Measurements from ENCODE around the gene C9orf78.

The C9orf78 gene

DNA sequence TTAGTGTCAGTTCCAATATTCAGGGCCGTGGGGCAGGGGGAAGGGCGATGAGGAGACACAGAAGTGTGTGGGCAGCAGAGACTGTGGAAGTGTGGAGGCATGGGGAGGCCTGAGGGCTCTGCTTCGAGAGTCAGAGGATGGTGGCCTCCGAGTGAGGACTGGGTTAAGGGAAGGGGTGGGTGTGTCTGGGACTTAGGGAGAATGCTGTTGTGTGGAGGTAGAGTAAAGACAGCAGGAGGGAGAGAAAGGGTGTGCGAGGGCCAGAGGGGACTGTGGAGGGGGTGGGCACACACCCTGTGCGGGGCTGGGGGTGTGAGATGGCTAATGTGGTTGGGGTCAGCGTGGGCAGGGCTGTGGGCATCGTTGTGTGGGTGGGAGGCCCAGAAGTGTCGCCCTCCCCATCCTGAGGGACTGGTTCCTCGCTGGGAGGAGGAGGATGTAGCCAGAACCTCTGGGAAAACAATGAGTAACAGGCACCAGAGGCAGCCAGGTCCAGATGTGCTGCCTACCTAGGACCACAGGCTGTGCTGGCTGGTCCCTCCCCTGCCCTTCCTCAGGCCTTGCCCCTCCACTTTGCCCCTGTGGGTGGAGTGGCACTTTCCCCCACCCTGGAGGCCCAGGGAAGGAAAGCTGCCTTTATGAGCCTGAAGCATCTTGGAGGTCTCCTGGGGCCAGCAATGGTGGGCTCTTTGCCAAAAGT lies 4.4 kb upstream of the C9orf78 start:
- DNase-seq: no peak

DNA sequence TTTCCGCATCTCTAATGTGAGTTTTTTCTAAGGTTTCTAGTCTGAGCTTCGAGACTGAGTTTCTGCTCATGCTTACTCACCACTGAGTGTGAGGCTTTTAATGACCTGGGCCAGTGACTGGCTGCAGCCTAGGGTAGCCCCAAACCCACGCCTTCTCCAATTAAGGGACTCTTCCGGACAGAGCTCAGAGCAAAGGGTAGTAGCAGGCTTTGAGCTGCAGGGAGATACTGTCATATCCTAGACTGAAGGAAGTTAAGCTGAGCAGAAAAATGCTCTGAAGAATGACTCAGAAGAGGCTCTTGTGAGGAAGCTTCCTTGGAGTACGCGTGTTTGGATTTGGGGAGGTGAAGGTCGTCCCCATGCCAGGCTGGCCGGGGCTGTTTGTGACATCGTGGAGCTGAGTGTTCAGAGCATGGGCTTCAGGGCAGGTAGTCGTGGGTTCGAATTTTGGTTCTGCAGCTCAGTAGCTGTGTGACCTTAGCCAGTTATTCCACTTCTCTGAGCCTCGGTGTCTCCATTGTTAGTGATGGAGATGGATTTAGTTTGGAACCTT lies 3.7 kb upstream of the C9orf78 start:
- peak; percentile 13 for DNase-seq

DNA sequence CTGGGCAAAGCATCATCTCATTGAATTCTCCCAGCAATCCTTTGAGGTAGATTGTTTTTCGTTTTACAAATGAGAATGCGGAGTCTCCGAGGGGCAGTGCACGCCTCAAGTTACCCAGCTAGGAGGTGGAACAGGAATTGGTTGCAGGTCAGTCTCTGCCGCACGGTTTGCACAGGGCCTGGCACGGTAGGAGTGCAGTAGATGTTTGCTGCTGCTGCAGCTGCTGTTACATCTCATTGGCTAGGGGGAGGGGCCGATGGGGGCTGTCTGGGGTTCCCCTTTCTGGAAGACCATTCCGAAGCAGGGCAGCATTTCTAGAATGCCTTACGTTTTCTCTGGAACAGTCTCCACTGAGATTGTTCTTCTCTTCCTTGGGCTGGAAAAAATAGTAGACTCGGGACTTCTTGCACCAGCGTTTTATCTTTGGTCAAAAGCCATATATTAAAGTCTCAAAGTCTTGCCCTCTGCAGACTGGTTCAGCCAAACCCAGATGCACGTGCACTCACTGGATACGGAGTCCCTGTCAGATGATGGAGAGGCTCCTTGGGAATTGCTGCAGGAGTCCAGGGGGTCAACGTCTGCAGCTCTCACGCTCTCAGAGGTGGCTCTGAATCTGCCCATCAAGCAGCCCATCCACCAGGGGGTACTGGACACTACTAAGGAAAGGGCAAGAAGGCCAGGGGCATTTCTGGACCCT lies 1.4 kb upstream of the C9orf78 start:
- peak; percentile 59 for DNase-seq

DNA sequence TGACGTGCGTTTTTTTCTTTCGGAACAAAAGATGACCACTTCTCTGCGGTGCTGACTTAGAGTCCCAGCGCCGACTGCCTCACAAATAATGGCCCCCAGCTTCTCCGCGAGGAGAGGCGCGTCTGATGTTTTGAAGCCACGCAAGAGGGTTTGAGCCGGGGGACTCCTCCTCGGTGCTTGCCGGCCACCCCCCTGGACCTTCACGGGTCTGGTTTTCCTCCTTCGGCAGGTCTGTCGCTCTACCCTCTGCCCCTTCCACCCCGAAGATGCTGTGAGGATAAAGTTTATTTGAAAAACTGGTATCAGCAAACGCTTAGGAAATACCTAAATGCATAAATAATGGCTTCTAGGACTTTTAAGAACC lies 767 bp upstream of the C9orf78 start:
- peak; percentile 26 for DNase-seq

DNA sequence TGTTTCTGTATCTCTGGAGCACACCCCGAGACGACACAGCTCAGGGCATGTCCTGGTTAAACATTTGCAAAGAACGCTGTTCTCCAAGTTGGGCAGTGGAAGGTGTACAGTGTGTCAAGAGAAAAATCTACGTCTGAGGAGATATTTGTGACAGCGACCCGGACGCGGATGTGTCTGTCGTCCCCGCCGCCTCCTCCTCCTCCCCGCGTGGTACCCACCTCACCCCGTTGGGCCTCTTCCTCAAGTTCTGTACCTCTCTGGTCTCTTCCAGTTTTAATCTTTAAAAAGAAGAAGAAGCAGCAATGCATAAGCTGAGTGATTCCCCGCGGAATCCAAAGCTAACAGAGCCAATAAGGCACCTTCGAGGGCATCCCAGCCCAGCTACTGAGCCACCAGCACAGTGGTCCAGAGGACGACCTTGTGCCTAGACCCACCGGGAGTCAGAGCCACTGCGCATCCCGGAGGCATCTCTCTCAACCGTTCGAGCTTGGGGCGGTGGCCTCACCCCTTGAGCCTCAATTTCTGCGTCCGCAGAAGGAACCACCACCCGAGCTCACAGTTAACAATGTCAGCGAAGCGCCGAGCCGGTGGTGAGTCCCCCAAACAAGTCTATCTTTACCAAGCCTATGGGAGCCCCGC lies 467 bp downstream of the C9orf78 start:
- peak; percentile 53 for DNase-seq

DNA sequence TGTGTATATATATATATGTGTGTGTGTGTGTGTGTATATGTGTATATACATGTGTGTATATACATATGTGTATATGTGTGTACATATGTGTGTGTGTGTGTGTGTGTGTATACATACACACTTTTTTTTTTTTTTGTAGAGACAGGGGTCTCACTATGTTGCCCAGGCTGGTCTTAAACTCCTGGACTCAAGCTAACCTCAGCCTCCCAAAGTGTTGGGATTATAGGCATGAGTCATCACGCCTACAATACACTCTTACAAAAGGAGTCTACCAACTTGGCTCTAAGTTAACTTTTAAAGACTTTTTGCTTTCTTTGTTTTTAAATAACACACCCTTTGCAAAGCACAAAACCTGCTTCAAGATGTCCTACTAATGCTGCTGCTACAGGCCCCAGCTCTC lies 2.1 kb downstream of the C9orf78 start:
- DNase-seq: no peak

DNA sequence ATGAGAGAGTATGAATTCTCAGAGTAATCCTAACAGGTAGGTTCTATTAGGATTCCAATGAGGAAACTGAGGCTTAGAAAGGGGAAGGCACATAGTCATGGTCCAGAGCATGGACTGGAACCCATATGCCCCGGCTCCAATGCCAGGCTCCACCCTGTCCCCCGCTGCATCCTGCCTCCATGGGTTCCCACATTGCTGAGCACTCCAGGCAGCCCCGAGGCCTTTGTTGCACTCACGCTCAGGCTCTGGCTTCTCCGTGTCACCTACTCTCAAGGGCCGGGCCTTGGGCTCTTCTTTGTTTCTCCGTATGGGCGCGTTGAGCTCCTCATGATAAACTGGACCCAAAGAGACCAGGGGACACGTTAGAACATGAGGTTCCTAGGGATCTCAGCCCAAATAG lies 6.1 kb downstream of the C9orf78 start:
- DNase-seq: no peak

DNA sequence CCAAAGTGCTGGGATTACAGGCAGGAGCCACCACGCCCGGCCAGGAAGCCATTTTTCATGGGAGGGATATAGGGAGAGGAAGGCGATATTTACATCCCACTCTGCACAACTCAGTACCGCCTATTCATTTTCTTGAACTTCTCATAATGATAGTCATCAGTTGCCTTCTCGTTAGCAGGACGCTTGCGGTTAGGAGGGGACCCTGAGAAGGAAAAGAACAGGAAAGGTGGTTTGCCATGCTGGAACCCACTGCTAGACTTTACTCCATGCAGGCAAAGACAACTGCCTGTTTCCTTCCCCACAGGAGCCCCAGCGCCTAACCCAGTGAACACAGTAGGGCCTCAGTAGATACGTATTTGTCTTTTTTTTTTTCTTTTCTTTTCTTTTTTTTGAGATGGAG lies 7.0 kb downstream of the C9orf78 start:
- DNase-seq: no peak

DNA sequence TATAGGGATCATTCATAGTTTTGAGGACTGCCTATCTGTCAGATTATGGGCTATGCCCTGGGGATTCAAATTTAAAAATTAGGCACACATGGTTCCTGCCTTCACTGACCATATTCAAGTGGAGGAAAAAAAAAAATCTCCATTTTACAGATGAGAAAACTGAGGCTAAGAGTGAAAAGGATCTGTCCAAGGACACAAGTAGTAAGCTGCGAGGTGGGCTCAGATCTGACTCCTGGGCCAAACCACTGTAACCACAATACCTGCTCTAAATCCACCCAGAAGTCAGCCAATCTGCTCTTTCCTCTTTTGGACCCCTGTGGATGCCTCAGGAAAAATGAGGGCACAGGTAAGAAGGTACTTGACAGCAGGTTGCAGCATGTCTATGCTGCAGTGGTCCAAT lies 8.3 kb downstream of the C9orf78 start:
- no peak for DNase-seq

DNA sequence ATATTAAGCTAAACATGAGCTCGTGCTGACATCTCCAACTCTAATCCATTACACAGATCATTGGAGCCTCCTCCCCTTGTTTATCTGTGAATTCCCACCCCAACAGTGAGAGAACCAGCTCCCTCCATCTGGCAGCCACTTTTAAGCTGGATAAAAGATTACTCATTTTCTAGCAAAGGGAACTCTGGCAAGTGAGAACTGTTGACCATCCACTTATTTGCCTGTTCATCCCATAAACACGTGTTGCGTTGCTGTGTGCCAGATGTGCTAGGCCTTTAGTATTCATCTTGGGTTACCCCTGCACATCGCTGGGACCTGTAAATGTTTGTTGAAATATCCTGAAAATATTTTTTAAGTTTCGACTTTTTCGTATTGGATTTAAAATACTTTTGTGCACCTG lies 8.7 kb downstream of the C9orf78 start:
- DNase-seq: no peak

DNA sequence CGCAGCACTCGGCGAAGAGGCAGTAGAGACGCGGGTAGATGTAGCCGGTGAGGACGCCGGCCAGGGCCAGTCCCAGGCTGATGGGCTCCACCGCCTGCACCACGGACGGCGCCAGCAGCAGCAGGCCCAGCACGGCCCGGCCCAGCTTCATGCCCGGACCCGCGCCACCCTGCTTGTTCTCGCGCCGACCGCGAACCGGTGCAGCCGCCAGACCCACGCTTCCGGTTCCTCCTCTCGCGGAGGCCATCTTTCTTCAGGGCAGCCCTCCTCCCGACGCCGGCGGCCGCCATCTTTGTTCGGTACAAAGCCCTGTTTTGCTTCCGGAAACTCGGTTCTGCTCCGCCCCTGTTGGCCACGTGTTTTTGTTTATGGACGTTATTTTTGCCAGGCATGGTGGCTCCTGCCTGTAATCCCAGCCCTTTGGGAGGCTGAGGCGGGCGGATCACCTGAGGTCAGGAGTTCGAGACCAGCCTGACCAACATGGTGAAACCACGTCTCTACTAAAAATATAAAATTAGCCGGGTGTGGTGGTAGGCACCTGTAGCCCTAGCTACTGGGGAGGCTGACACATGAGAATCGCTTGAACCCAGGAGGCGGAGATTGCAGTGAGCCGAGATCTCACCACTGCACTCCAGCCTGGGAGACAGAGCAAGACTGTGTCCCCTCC lies 11.0 kb downstream of the C9orf78 start, which contains the start of gene TOR1A:
Gene TOR1A, minus strand, starts transcription at position 202 of the 667 bp plus-strand sequence. Its CDS starts 51 bp downstream, at position 151.
- DNase-seq: peak; percentile 94

DNA sequence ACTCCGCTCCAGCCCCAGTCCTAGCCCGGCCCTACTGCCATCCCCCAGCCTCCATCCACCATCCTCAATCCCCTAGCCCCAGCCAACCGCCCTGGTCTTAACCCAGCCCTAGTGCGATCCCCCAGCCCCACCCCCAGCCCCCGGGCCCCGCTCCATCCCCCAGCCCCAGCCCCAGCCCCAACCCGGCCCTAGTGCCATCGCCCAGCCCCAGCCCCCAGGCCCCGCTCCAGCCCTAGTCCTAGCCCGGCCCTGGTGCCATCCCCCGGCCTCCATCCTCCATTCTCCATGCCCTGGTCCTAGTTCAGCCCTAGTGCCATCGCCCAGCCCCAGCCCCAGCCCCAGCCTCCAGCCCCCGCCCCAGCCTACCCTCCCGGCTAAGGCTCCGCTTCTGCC lies 11.5 kb downstream of the C9orf78 start:
- DNase-seq: no peak

DNA sequence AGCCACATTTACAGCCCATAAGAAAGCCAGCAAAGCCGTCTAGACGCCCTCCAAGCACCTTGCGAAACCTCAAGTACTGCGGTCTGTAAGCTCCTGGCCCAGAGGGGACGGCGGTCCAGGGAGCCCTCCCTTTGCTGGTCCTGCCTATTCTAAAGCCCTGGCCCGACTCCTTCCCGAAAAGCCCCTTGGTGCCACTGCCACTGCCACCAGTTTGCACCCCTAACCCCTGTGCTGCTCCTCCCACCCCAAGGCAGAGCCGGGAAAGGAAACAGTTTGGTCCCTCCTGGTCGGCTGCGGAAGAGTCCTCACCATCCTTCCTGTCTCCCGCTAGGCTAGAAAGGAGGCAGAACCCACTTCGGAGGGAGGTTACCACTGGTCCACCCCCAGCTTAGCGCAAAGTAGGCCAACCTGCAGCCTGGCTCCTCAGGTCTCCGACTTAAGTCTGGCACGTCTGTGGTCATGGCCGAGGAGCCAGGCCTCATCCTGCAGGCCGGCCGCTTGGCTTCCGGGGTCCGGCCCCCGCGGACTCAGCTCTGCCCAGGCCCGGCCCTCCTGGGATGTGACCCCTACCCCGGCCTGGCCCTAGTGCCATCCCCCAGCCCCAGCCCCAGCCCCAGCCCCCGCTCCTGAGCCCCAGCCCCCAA lies 12.1 kb downstream of the C9orf78 start:
- DNase-seq: peak; percentile 30

DNA sequence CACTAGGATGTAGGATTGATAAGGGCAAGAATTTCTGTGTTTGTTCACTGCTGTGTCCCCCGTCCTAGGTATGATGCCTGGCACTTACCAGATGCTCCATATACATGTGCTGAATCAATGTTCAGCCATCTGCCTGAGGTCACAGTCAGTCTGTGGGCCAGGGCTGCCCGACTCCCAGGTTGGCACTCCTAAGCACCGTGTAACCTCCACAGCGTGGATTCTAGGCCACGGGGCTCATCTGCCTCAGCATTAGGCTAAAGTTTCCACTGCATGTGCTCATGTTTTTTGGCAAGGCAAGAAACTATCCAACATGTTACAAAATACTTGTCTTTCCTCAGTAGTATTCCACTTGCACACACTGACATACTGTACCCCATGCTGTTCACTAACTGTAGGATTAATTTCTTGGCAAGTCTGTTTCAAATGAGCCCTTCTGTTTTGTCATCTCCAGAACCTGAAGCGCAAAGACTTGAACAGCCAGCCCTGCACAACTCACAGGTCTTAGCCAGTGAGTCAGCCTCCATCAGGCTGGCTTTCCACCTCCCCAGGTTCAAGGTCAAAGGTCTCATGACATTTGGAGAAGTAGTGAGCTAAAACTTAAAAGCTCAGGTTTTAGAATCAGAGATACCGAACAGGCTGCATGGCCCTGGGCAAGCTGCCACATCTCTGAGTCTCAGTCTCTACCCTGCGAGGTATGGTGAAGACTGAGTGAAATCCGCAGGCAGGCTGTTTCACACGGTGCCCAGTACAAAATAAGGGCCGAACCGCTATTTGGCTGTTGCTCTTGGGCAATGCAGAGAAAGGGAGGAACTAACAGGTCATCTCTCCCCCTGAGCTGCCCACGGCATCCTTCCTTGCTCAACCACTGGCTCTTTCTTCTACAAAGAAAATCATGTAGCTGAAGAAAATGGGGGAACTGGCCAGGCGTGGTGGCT lies 18.3 kb downstream of the C9orf78 start:
- no peak for DNase-seq

DNA sequence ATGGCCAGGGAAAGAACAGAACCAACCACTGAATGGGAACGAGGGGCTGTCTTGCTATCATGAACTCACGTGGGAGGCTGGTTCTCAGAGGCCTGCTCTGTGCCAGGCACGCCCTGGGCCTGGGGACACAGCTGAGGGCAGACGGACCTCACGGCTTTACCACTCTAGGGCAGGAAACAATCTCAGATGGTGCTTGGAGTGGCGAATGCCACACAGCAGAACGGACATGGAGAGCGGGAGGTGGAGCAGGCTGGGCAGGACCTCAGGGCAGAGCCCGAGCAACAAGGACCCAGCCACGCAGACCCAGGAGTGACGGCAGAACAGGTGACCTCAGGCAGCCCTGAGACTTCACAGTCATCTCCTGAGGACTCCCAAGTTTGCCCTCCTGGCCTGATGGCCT lies 19.8 kb downstream of the C9orf78 start:
- DNase-seq: no peak

DNA sequence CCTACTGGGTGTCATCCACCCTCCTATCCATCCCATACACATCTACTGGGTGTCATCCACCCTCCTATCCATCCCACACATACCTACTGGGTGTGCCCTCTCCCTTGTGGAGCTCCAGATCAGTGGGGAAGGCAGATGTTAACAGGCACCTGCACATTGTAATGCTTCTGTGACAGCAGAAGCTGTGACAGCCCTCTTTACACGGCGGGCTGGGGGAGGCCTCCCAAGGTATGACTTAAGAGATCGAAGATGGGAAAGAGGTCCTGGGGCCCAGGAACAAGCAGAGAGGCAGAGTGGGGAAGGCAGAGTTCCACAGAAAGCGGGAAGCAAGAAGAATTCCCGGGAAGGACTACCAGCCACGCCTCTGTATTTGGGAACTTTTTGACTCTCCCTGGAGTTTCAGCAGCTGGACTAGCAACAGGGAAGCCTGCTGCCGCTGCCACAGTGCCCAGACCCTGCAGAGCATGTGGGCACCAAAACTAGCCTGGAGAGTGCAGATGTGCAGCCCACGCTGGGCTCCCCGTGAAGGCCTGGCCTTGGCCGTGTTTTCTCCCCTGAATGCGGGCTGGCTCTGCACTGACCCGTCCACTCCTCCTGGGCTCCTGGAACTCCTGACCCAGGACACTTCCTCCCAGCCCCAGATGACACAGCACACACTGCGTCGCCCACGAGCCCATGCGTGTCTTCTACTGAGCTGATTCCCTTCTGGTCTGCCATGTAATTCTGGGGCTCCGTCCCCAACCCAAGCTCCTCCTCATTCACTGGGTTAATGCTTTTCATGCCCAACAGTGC lies 20.4 kb downstream of the C9orf78 start:
- no peak for DNase-seq

DNA sequence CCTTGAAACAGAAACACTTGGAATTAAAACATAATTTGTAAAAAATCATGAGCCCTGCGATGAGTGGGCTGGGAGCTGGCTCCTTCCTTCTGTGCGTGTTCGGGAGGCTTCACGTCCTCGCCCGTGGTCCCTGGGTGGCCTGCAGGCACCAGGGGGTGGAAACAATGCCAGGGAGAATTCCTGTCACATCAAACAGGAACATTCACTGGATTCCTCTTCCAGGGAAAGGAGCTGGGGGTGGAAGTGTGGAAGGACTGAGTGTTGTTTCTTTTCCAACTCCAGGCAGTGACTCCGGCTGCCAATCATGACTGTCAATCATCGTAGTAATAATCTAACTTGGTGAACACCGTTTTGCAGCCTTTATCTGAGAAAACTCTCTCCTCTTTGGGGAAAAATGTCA lies 21.4 kb downstream of the C9orf78 start:
- DNase-seq: no peak

DNA sequence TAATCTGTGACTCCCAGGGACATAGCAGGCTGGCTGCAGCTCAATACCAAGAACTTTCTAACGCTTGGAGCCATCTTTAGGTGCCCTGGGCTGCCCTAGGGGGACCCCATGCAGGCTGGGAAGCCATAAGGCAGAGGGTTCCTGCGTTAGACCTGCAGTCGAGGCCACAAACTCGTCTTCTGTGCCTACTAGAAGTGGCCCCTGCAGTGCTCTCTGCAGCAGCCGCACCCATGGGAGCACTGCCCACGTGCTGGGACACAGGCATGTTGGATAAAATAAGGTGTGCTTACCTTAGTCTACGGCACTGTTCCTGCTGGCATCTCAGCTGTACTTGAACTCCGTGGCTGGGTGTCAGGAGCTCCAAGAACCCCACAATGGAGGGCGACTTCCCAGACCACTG lies 22.7 kb downstream of the C9orf78 start:
- DNase-seq: no peak

DNA sequence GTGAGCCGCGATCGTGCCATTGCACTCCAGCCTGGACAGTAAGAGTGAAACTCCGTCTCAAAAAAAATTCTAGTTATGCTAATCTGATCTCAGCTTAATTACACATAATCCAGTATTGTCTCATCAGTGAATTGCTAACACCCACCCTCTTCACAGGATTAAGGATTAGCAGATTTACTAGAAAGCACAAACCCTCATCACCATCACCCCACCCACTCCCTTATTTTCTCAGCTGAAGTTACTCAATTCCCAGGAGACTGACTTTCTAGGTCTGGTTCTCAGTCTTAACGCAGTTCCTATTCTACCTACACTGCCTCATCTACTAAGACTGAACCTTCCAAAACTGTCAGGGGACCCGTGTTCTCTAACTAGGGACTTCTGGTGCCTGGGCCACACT lies 23.1 kb downstream of the C9orf78 start:
- no peak for DNase-seq

DNA sequence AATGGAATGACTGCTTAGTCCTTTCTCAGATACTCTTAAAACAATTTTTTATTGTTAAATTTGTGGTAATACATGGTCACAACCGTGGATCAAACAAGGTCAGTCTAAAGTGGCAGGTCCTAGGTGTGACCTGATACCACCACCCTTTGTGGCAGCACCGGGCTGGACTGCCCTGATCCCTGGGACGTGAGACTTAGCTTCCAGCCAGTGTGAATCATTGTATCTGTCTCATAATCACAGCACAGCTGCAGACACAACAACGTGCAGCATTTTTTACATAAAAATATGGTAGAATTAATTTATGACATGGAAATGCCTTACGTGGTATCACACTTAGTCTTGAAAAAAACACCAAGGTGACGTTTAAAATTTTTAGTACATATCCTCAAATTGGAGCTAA lies 24.3 kb downstream of the C9orf78 start:
- DNase-seq: no peak

DNA sequence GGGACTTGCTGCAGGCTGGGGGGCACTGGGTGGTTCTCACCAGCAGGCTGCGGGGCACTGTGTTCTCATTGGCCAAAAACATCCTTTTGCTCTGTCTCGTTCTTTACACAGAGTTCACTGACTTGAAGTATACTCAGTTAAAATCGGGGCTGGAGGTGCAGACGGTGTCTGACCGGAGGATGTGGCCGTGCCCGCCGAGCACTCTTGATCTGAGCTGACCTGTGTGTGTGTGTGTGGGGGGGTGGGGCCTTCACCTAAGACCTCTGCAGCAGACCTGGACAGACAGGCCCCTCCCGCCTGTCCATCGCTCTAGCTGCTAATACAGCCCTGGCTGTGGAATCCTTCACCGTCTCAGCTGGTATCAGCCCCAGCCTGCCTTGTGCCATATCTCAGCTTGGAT lies 25.0 kb downstream of the C9orf78 start:
- no peak for DNase-seq

Measured in CD4-positive, alpha-beta T cell treated with Interleukin-17A for 1 hour (primary cell).